Neural progenitor cell (in vitro differentiated cells): Measurements from ENCODE around the gene CCDC184.

ENCODE experiments used
- CTCF ChIP-seq: fragments of 200-600 bp; sonication (generic); IDR thresholded peaks from 2 replicates; pipeline ENCODE4 v1.5.1; 2017; ENCODE audit warnings: antibody characterized with exemption, mild to moderate bottlenecking
- EZH2phosphoT487 ChIP-seq: fragments of 200-600 bp; sonication (generic); IDR thresholded peaks from 2 replicates; pipeline ENCODE4 v1.6.1; 2017; ENCODE audit warnings: antibody characterized with exemption

GRCh38 chr12:48179466-48179865, 4.0 kb upstream of the CCDC184 start:
- TF ChIP-seq CTCF (no peak), EZH2phosphoT487 (no peak)
